ENCODE results near the gene SPRR1A. TPM values are rescaled to one million over a fixed set of nuclear protein-coding genes. Genes with fewer than 3 reads are reported as not detected.

SPRR1A gene
- total RNA-seq, 1 donor from 2014 or later, result not detected

- no peaks in the 10 kb centered on the region for H3K4me1 ChIP-seq
- H3K36me3 ChIP-seq, result no peaks in the 10 kb centered on the region
- H4K20me1 ChIP-seq (ENCODE audit: low read depth), result no peaks in the 10 kb centered on the region
- no peaks in the 10 kb centered on the region for H3K9me3 Mint-ChIP-seq
- H3K27me3 ChIP-seq, result no peaks in the 10 kb centered on the region
- peaks cover 2% of the 10 kb centered on the region for H3K27me3 Mint-ChIP-seq (ENCODE audit: insufficient read depth, low read depth)
- H3K4me3 Mint-ChIP-seq, result no peak overlapping the region
- no peak overlapping the region for H3K4me3 ChIP-seq
- no peaks in the 10 kb centered on the region for H3K79me2 ChIP-seq (ENCODE audit: low read depth)
- H3K4me2 ChIP-seq, result no peak overlapping the region
- peaks cover 25% of the 10 kb centered on the region for H3K9me3 ChIP-seq (ENCODE audit: low read depth)
- H2AFZ ChIP-seq (replicated peaks), result no peak overlapping the region
- no peaks in the 10 kb centered on the region for H3F3A ChIP-seq (ENCODE audit: low read depth)
- no peaks in the 10 kb centered on the region for H3K36me3 Mint-ChIP-seq
- TF ChIP-seq EZH2phosphoT487 (IDR thresholded peaks at IDR 0.05), result no peak
- no peak for TF ChIP-seq CTCF (IDR thresholded peaks at IDR 0.05)
- TF ChIP-seq EZH2 (IDR thresholded peaks at IDR 0.05), result no peak
- H3K27ac Mint-ChIP-seq, result no peak overlapping the region
- H3K27ac ChIP-seq, result no peak overlapping the region
- DNase-seq (ENCODE audit: low spot score), result no peak
- H3K4me1 Mint-ChIP-seq, result no peaks in the 10 kb centered on the region
- no peak overlapping the region for H3K9ac ChIP-seq
These were observed 2.7 kb downstream of the SPRR1A start for GRCh38 chr1:152986578-152986977.

GRCh38 chr1:152993186-152993585 lies 9.3 kb downstream of the SPRR1A start:
- no peak for DNase-seq (ENCODE audit: low spot score)
- no peak overlapping the region for H2AFZ ChIP-seq (replicated peaks)
- H3K36me3 ChIP-seq, result no peaks in the 10 kb centered on the region
- H3K9me3 ChIP-seq (ENCODE audit: low read depth), result peaks cover 48% of the 10 kb centered on the region
- Mint-ChIP-seq H3K4me1 (no peaks in the 10 kb centered on the region), H3K4me3 (no peak overlapping the region), H3K27me3 (ENCODE audit: insufficient read depth, low read depth) (no peaks in the 10 kb centered on the region), H3K9me3 (peaks cover 3% of the 10 kb centered on the region), H3K36me3 (no peaks in the 10 kb centered on the region), H3K27ac (no peak overlapping the region)
- H3F3A ChIP-seq (ENCODE audit: low read depth), result no peaks in the 10 kb centered on the region
- no peak overlapping the region for H3K9ac ChIP-seq
- H4K20me1 ChIP-seq (ENCODE audit: low read depth), result no peaks in the 10 kb centered on the region
- TF ChIP-seq CTCF (IDR thresholded peaks at IDR 0.05) (no peak), EZH2phosphoT487 (IDR thresholded peaks at IDR 0.05) (no peak), EZH2 (IDR thresholded peaks at IDR 0.05) (no peak)
- H3K4me2 ChIP-seq, result no peak overlapping the region
- H3K27ac ChIP-seq, result no peak overlapping the region
- no peaks in the 10 kb centered on the region for H3K4me1 ChIP-seq
- no peaks in the 10 kb centered on the region for H3K79me2 ChIP-seq (ENCODE audit: low read depth)
- H3K27me3 ChIP-seq, result no peaks in the 10 kb centered on the region
- H3K4me3 ChIP-seq, result no peak overlapping the region

GRCh38 chr1:152995842-152996241 lies 12.0 kb downstream of the SPRR1A start:
- TF ChIP-seq EZH2phosphoT487 (IDR thresholded peaks at IDR 0.05) (no peak), CTCF (IDR thresholded peaks at IDR 0.05) (no peak)
- no peak overlapping the region for H3K4me3 ChIP-seq
- H4K20me1 ChIP-seq (ENCODE audit: low read depth), result no peaks in the 10 kb centered on the region
- H3K36me3 Mint-ChIP-seq, result no peaks in the 10 kb centered on the region
- no peaks in the 10 kb centered on the region for H3K4me1 Mint-ChIP-seq
- no peak overlapping the region for H3K4me3 Mint-ChIP-seq
- peaks cover 3% of the 10 kb centered on the region for H3K9me3 Mint-ChIP-seq
- no peak overlapping the region for H3K4me2 ChIP-seq
- no peak for DNase-seq (ENCODE audit: low spot score)
- H2AFZ ChIP-seq (replicated peaks), result no peak overlapping the region
- H3K4me1 ChIP-seq, result no peaks in the 10 kb centered on the region
- H3K27me3 ChIP-seq, result no peaks in the 10 kb centered on the region
- no peaks in the 10 kb centered on the region for H3K36me3 ChIP-seq
- H3K27me3 Mint-ChIP-seq (ENCODE audit: insufficient read depth, low read depth), result no peaks in the 10 kb centered on the region
- no peak overlapping the region for H3K27ac Mint-ChIP-seq
- peaks cover 40% of the 10 kb centered on the region for H3K9me3 ChIP-seq (ENCODE audit: low read depth)
- no peaks in the 10 kb centered on the region for H3F3A ChIP-seq (ENCODE audit: low read depth)
- no peak overlapping the region for H3K9ac ChIP-seq
- no peak overlapping the region for H3K27ac ChIP-seq
- H3K79me2 ChIP-seq (ENCODE audit: low read depth), result no peaks in the 10 kb centered on the region

Measured in neural progenitor cell (in vitro differentiated cells).